Fibroblast of mammary gland (primary cell): ENCODE measurements around the gene B3GALT4.

Experiments
- DNase-seq: peaks from one replicate; pipeline ENCODE4 v3.0.0-alpha.2; 2010; ENCODE audit warnings: low read depth
- H3K4me3 ChIP-seq: 2 replicates; pipeline ENCODE4 v1.5.1; 2011; ENCODE audit warnings: low read depth, mild to moderate bottlenecking, low read length, moderate library complexity; ENCODE audit not compliant: control insufficient read depth
- CTCF ChIP-seq: conservative IDR thresholded peaks from 2 replicates; pipeline ENCODE4 v1.5.1; 2011; ENCODE audit warnings: low read depth, low read length, inconsistent platforms; ENCODE audit not compliant: control insufficient read depth, insufficient read depth

Gene B3GALT4

GRCh38 chr6:33276864-33277662 is at the start of gene B3GALT4:
Gene B3GALT4 (plus strand): TSS chr6:33277123. CDS start chr6:33277420, 297 bp downstream.
- peak; percentile 77 for DNase-seq
- H3K4me3 ChIP-seq, result peak within 1 kb of the TSS; percentile 100
- TF ChIP-seq CTCF, result no peak

DNA sequence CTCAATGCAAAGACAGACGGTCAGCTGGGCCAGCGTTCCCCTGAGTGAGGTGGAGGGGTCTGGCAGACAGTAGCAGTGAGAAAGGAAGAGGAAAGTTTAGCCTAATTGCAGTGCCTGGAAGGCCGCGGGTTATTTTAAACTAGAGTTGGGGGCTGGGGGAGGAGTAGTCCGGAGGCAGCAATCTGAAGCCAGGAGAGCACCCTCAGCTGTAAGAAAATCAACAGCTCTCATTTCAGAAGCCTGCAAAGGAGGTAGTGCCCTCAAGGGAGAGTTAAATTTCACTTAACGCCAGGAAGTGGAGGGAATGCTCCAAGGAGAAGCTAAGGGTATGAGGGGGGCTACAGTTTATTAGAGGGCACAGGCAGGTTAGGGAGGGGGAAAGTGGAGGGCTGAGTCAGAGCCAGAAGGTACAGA is 41.7 kb upstream of the B3GALT4 start:
- DNase-seq, result no peak
- TF ChIP-seq CTCF, result no peak
- no peak overlapping the region for H3K4me3 ChIP-seq

DNA sequence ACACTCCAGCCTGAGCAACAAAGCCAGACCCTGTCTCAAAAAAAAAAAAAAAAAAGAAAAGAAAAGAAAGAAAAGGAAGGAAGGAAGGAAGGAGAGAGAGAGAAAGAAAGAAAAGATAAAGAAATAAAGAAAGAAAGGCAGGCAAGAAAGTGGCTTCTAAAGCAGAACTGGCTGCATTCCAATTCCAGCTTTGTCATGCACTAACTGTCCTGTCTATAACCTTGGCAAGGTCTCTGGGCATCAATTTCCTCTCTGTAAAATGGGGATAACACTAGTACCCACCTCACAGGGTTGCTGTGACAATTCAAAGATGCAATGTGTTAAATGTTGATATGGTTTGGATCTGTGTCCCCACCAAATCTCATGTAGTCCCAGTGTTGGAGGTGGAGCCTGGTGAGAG is 40.6 kb upstream of the B3GALT4 start:
- DNase-seq, result no peak
- no peak for TF ChIP-seq CTCF
- H3K4me3 ChIP-seq, result no peak overlapping the region

DNA sequence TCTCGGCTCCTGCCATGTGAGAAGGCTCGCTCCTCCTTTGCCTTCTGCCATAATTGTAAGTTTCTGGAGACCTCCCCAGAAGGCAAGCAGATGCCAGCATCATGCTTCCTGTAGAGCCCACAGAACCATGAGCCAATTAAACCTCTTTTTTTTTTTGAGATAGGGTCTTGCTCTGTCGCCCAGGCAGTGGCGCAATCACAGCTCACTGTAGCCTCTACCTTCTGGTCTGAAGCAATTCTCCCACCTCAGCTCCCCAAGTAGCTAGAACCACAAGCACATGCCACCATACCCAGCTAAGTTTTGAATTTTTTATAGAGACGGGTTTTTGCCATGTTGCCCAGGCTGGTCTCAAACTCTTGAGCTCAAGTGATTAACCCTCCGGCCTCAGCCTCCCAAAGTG is 40.1 kb upstream of the B3GALT4 start:
- no peak for TF ChIP-seq CTCF
- H3K4me3 ChIP-seq, result no peak overlapping the region

GRCh38 chr6:33237741-33238140 is 39.2 kb upstream of the B3GALT4 start:
- H3K4me3 ChIP-seq, result no peak overlapping the region
- DNase-seq, result no peak
- no peak for TF ChIP-seq CTCF

More for the DNA sequence above, 40.1 kb upstream of the B3GALT4 start:
- no peak for DNase-seq

- TF ChIP-seq CTCF, result no peak
- no peak for DNase-seq
- H3K4me3 ChIP-seq, result no peak overlapping the region
Measured at GRCh38 chr6:33241968-33242367, 35.0 kb upstream of the B3GALT4 start.
